ENCODE measurements around the gene SPATA33. TPM values are rescaled to one million over a fixed set of nuclear protein-coding genes. Genes with fewer than 3 reads are reported as not detected.

Gene SPATA33
- total RNA-seq, 1 experiment from 2014 or later, result 17.4 TPM

DNA sequence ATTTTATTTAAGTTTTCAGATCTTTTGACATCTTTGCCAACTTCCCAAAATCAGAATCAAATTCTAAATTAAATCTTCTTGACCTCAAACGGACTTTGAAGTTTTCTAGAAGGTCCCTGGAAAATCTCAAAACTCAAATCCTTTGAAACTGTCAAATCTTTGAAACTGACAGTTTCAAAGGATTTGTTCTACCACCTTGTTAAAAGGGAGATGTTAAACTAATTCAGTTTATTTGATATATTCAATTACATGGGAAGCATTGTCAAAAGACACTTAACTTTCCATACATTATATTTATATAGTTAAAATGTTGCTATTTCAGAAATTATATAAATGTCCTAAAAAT is 47.6 kb upstream of the SPATA33 start:
- Histone ChIP-seq H4K8ac (replicated peaks; ENCODE audit: insufficient read length, low read depth, low read length) (no peak overlapping the region), H3T11ph (ENCODE audit: low read length) (no peak overlapping the region), H2AFZ (ENCODE audit: low read length) (no peak overlapping the region), H2BK120ac (ENCODE audit: low read depth, low read length, poor library complexity, severe bottlenecking) (no peak overlapping the region), H3K4me1 (ENCODE audit: insufficient read depth, low read length) (no peaks in the 10 kb centered on the region; the same call in 1 of the 2 replicates), H2BK20ac (ENCODE audit: low read depth, low read length, poor library complexity, severe bottlenecking) (no peak overlapping the region), H3K18ac (ENCODE audit: insufficient read length, low read depth, low read length) (no peak overlapping the region), H3K79me2 (ENCODE audit: insufficient read depth, low read length) (no peaks in the 10 kb centered on the region), H2BK5ac (ENCODE audit: insufficient read length, low read length) (no peak overlapping the region), H4K20me1 (ENCODE audit: control insufficient read depth, insufficient read depth, insufficient read length) (no peaks in the 10 kb centered on the region), H3K23me2 (ENCODE audit: insufficient read length, low read depth, low read length, poor library complexity, severe bottlenecking) (peaks cover 2% of the 10 kb centered on the region), H3K27ac (ENCODE audit: insufficient read length, low read depth, low read length) (no peak overlapping the region), H3K23ac (ENCODE audit: insufficient read length, low read depth, low read length) (no peak overlapping the region), H2BK12ac (ENCODE audit: insufficient read length, low read depth, low read length) (no peak overlapping the region), H2AK5ac (ENCODE audit: insufficient read length, low read length) (no peak overlapping the region), H3K9me3 (ENCODE audit: control insufficient read depth, low read depth, low read length) (no peaks in the 10 kb centered on the region), H3K56ac (ENCODE audit: insufficient read length, low read depth, low read length) (no peak overlapping the region), H3K14ac (ENCODE audit: insufficient read depth, low read length) (no peak overlapping the region), H4K5ac (ENCODE audit: insufficient read length, low read depth, low read length) (no peak overlapping the region), H2BK15ac (ENCODE audit: low read depth, low read length) (no peak overlapping the region), H4K91ac (ENCODE audit: insufficient read length, low read depth, low read length) (no peak overlapping the region), H3K4me2 (ENCODE audit: insufficient read depth, insufficient read length, low read length) (no peak overlapping the region), H3K79me1 (ENCODE audit: insufficient read depth, low read depth, low read length, poor library complexity, severe bottlenecking) (no peaks in the 10 kb centered on the region), H3K27me3 (ENCODE audit: insufficient read depth, low read length) (no peaks in the 10 kb centered on the region), H3K4ac (ENCODE audit: low read depth, low read length) (no peak overlapping the region), H3K9ac (ENCODE audit: extremely low read depth, insufficient read length, low read length) (no peak overlapping the region)
- no peak overlapping the region for H3K4me3 Mint-ChIP-seq
- peaks cover 6 to 11% of the 10 kb centered on the region in 2 experiments for H3K4me1 Mint-ChIP-seq
- H3K27me3 Mint-ChIP-seq (ENCODE audit: low read depth), result peaks cover 3% of the 10 kb centered on the region; the same call in 1 of the 2 replicates
- no CpG with 5 or more reads among the region's 1 CpG for WGBS (ENCODE audit: extremely low coverage, insufficient read length, low lambda C conversion rate)
- TF ChIP-seq, protein P1, sequence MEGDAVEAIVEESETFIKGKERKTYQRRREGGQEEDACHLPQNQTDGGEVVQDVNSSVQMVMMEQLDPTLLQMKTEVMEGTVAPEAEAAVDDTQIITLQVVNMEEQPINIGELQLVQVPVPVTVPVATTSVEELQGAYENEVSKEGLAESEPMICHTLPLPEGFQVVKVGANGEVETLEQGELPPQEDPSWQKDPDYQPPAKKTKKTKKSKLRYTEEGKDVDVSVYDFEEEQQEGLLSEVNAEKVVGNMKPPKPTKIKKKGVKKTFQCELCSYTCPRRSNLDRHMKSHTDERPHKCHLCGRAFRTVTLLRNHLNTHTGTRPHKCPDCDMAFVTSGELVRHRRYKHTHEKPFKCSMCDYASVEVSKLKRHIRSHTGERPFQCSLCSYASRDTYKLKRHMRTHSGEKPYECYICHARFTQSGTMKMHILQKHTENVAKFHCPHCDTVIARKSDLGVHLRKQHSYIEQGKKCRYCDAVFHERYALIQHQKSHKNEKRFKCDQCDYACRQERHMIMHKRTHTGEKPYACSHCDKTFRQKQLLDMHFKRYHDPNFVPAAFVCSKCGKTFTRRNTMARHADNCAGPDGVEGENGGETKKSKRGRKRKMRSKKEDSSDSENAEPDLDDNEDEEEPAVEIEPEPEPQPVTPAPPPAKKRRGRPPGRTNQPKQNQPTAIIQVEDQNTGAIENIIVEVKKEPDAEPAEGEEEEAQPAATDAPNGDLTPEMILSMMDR (conservative IDR thresholded peaks at IDR 0.05), result no peak
- H3K9me3 Mint-ChIP-seq, result no peaks in the 10 kb centered on the region; a peak in 1 of 5 replicates
- DNase-seq, result no peak
- no peak overlapping the region for H3K27ac Mint-ChIP-seq
- peaks cover 0 to 2% (median 0%) of the 10 kb centered on the region in 3 experiments; a peak in 1 of 7 replicates for H3K36me3 Mint-ChIP-seq (ENCODE audit: insufficient read depth in 1 of 3, low read depth in 3 of 3)
